Astrocyte of the cerebellum (primary cell): Measurements from ENCODE around the gene PEX3.

Experiments used
- DNase-seq: peaks from one replicate; pipeline ENCODE4 v3.0.0-alpha.2; 2011; ENCODE audit warnings: low read depth
- H3K4me3 ChIP-seq: 2 replicates; pipeline ENCODE4 v1.5.1; 2011; ENCODE audit warnings: mild to moderate bottlenecking, low read depth, low read length, moderate library complexity
- in situ Hi-C: cut with HindIII; loops from 2 replicates; pipeline ENCODE4 v1.10.0; 2017; ENCODE audit warnings: low sequenced_read_pairs
- TF ChIP-seq, protein P1 (sequence below): IDR thresholded peaks from 2 replicates; pipeline ENCODE4 v1.5.1; 2012; ENCODE audit warnings: low read length, low read depth, moderate library complexity, mild to moderate bottlenecking; ENCODE audit errors: missing control alignments

The PEX3 gene, protein sequence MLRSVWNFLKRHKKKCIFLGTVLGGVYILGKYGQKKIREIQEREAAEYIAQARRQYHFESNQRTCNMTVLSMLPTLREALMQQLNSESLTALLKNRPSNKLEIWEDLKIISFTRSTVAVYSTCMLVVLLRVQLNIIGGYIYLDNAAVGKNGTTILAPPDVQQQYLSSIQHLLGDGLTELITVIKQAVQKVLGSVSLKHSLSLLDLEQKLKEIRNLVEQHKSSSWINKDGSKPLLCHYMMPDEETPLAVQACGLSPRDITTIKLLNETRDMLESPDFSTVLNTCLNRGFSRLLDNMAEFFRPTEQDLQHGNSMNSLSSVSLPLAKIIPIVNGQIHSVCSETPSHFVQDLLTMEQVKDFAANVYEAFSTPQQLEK

DNA sequence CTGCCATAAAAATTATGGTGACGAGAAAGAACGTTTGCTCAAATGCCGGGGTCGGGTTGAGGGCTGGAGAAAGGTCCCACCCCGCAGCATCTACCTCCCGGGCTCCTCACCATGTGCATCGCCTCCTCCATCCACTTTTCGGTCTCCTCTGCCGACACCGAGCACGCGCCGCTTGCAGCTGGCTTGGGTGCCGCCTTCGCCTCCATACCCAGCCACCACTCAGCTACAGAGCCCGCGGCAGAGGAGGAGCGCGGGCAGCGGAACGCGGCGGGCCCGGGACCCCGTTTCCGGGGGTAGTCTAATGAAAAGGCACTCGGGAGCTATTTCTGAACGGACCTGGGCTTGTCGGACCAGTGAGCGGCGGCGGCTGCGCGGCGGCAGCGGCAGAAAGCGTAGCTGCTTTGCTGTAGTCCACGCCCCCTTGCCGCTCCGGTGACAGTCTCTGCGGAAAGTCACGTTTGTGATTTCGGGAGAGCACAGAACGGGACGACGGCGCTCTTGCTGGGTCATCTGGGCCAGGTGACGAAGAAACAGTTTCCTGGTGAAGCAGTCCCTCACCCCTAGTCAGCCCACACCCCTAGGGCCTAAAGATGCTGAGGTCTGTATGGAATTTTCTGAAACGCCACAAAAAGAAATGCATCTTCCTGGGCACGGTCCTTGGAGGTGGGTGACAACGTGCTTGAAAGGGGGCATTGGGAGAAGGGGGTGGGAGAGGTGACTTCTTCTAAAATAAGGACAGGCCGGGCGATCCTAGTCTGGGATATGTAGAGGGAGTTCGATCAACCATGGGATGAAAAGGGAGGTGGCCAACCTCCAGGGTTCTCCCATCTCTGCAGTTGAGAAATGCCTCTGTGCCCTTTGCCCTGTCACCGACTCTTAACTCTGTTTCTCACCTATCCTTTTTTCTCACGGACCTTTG is at the start of gene PEX3, which contains the start of gene ADAT2:
PEX3 (plus strand) TSS at position 353 of the 919 bp plus-strand sequence; CDS start at position 591, 238 bp downstream.
ADAT2 (minus strand) TSS at position 243 of the 919 bp plus-strand sequence; CDS start at position 206, 37 bp downstream.
- peak; percentile 85 for DNase-seq
- peak within 1 kb of the TSS; percentile 97 for H3K4me3 ChIP-seq
- in situ Hi-C loops = no loop called here
- TF ChIP-seq, protein P1, sequence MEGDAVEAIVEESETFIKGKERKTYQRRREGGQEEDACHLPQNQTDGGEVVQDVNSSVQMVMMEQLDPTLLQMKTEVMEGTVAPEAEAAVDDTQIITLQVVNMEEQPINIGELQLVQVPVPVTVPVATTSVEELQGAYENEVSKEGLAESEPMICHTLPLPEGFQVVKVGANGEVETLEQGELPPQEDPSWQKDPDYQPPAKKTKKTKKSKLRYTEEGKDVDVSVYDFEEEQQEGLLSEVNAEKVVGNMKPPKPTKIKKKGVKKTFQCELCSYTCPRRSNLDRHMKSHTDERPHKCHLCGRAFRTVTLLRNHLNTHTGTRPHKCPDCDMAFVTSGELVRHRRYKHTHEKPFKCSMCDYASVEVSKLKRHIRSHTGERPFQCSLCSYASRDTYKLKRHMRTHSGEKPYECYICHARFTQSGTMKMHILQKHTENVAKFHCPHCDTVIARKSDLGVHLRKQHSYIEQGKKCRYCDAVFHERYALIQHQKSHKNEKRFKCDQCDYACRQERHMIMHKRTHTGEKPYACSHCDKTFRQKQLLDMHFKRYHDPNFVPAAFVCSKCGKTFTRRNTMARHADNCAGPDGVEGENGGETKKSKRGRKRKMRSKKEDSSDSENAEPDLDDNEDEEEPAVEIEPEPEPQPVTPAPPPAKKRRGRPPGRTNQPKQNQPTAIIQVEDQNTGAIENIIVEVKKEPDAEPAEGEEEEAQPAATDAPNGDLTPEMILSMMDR = no peak

DNA sequence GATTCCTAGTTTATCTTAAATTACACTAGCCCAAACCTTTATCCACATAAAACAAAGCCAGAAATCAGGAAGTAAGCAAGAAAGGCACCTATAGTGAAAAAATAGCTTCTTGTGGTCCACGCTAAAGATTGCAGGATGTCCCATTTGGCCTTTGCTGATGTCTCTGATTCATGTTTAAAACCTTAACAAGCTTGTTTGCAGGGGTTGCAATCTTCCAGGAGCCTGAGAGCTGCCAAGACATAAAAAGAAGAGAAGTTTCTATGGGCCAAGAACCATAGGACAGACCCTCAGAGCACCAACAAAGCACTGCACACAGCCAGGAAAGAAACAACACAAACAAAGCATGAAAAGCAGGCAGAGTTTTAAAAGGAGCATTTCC is 49.5 kb upstream of the PEX3 start:
- TF ChIP-seq, protein P1 = no peak
- DNase-seq = no peak
- in situ Hi-C loops = no loop called here

DNA sequence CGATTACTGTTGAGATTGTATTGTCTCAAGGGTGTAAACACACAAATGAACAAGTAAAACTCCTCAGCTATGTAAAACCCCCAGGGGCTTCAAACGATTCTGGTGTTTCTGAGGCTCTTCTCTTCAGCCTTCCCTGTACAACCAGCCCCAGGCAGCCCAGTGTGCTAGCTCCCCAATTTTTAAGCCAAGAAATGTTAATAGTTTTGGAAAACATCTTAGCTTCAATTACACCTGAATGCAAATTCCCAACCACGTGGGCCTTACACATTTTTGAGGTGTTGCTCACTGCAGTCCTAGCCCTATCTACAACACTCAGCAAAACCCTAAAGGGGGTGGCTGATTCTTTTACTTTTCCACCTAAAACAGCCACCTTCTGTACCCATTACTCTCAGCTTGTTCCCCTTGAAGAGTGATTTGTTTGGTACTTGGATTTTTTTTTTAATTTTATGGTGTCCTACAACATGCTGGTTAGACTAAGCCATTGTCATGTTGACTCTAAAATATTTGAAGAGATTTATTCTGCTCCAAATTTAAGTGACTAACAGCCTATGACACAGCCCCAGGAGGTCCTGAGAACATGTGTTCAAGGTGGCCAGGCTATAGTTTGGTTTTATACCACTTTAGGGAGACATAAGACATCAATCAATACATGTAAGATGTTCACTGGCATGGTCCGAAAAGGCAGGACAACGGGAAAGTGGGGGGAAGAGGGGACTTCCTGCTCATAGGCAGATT is 48.8 kb upstream of the PEX3 start:
- DNase-seq = no peak
- in situ Hi-C loops = no loop called here
- no peak overlapping the region for H3K4me3 ChIP-seq
- TF ChIP-seq, protein P1 = no peak

More for the DNA sequence above, 49.5 kb upstream of the PEX3 start:
- H3K4me3 ChIP-seq = no peak overlapping the region

DNA sequence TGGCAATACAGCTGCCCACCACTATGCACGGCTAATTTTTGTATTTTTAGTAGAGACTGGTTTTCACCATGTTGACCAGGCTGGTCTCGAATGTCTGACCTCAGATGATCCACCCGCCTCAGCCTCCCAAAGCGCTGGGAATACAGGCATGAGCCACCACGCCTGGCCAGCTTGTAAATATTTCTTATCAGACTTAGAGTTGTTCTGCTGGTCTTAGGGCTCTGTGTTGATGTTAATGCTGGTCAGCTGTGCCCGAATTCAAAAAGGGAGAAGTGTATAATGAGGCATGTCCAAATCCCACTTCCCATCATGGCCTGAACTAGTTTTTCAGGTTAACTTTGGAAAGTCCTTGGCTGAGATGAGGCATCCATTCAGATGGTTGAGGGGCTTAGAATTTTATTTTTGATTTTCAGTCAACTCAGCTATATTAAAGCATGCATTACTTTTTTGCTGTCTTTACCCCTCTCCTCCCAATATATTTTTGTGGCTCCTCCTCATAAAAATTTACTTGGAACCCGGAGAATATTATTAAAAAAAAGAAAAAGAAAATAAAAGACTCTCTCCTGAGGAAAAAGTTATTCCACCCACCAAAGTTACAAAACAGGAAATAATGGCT is 47.8 kb upstream of the PEX3 start:
- in situ Hi-C loops = no loop called here
- DNase-seq = no peak
- no peak overlapping the region for H3K4me3 ChIP-seq
- TF ChIP-seq, protein P1 = no peak

DNA sequence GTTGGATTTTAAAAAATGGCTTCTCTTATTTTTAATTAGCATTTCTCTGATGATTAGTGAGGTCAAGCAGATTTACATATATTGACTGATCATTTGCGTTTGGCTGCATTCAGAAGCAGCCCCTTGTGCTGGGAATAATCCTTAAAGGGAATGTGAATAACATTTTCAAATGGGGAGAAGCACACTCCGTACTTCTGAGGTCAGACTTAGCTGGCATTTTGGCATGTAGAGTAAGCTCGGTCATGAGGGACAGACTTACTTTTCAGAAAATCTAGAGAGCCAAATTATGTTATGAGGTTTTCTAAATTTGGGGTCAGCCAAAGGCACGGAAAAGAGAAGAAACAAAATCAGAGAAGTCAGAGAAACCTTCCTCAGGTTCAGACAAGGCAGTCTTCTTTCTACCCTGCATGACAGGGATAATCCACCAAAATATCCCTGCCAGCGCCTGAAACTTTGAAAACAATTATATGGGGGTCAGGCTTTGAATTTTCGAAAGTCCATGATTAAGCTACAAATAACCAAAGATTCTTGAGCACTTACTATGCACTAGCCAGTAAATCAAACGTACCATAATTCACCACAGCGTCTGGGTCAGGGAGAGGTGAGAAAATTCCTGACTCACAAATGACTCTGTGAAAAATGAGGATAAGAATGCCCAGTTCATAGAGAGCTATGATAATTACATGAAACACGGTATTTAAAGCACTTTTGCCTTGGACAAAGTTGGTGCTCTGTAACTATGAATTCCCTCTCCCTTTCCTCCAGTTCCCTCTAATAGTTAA is 45.0 kb upstream of the PEX3 start:
- H3K4me3 ChIP-seq = no peak overlapping the region
- TF ChIP-seq, protein P1 = no peak
- peak; percentile 75 for DNase-seq
- in situ Hi-C loops = no loop called here
